ENCODE measurements around the gene COBL.

COBL gene

DNA sequence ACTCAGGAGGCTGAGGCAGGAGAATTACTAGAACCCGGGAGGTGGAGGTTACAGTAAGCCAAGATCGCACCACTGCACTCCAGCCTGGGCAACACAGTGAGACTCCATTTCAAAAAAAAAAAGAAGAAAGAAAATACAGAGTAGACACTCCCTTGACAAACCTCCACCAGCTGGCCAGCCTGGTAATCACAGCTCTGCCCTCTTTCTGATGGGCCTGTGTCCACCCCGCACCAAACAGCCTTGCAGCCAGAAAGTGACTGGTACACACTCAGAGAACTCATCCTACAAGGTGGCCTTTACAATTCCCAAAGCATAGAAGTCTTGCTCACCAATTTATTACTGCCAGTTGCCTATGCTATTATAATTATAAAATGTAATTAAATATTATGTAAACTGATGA lies 66.6 kb downstream of the COBL start:
- TF ChIP-seq, protein P1, sequence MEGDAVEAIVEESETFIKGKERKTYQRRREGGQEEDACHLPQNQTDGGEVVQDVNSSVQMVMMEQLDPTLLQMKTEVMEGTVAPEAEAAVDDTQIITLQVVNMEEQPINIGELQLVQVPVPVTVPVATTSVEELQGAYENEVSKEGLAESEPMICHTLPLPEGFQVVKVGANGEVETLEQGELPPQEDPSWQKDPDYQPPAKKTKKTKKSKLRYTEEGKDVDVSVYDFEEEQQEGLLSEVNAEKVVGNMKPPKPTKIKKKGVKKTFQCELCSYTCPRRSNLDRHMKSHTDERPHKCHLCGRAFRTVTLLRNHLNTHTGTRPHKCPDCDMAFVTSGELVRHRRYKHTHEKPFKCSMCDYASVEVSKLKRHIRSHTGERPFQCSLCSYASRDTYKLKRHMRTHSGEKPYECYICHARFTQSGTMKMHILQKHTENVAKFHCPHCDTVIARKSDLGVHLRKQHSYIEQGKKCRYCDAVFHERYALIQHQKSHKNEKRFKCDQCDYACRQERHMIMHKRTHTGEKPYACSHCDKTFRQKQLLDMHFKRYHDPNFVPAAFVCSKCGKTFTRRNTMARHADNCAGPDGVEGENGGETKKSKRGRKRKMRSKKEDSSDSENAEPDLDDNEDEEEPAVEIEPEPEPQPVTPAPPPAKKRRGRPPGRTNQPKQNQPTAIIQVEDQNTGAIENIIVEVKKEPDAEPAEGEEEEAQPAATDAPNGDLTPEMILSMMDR (IDR thresholded peaks at IDR 0.05; ENCODE audit: low read length, missing control alignments): no peak
- H3K4me3 ChIP-seq (replicated peaks; ENCODE audit: low read depth, low read length): no peak overlapping the region
- no peak for DNase-seq (ENCODE audit: low read depth)

DNA sequence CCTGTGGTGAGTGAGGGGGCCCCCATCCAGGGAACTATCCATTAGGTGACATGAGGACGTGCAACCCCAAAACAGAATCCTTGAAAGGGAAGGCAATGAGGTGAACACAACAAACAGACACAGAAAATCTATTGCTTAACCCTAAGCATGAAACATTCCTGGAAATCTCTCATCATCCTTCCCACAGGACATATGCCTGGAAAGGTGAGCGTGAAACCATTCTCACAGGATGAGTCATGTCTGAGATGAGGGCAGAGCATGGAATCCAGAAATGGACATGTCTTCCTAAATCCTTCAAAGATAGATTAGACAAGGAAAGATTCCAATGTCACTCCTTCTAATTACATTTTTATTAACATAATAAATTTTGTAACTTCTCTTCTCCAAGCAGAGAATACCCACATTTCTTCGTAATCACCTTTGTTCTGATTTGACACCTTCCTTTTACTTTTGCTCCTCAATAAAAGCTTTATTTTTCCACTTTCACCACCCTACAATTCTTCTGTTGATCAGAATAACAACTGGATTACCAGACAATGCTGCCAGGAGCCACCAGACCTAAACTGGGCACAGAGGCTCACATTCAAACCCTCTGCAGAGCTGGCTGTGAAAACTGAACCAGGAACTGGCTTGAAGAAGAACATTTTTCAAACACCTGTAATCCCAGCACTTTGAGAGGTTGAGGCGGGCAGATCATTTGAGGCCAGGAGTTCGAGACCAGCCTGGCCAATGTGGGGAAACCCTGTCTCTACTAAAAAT lies 67.2 kb downstream of the COBL start:
- H3K4me3 ChIP-seq (replicated peaks; ENCODE audit: low read depth, low read length): no peak overlapping the region

DNA sequence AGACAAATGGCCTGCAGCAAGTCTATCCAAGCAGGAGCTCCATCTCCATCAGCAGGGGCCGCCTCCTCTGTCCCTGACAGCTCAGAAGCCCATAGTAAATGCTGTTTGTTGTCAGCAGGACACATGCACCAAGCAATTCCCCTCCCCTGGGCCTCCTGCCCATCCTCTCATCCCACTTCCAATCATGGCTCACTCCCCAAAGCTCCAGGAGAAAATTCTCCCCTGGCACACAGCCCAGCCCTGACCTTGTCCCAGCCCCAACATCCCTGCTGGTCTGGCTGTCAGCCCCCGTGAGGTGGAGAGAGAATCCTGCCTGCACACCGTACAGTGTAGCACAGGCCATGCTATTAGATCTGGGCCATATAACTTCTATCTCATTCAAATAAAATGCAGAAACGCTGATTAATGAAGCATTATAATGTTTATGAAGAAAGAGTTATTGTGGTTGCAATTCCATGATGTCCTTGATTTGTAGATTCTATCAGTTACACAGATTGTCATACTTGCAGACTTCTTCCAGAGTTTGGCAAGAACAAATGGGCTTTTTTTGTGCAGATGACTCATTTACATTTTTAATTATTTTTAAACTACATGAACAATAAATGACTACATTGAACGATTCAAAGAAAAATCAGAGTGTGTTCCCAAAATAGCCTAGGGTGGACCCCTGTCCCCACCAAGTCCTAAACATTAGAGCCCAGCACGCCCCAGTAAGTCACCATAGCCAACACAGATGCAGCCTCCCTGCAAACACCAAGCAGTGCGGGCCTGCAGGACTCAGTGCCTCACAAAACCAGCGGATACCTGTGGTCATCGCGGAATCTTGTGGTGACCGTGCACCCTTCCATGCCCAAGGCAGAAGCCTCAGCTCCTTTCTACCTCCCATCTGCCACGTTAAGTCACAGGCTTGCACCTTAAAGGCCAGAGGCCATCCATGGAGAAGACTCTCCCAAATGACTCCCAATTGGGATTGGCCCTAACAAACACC lies 70.1 kb downstream of the COBL start:
- H3K4me3 ChIP-seq (replicated peaks; ENCODE audit: low read depth, low read length): no peak overlapping the region
- TF ChIP-seq, protein P1 (IDR thresholded peaks at IDR 0.05; ENCODE audit: low read length, missing control alignments): no peak
- no peak for DNase-seq (ENCODE audit: low read depth)

More for the DNA sequence above, 67.2 kb downstream of the COBL start:
- DNase-seq (ENCODE audit: low read depth): no peak
- TF ChIP-seq, protein P1 (IDR thresholded peaks at IDR 0.05; ENCODE audit: low read length, missing control alignments): no peak

DNA sequence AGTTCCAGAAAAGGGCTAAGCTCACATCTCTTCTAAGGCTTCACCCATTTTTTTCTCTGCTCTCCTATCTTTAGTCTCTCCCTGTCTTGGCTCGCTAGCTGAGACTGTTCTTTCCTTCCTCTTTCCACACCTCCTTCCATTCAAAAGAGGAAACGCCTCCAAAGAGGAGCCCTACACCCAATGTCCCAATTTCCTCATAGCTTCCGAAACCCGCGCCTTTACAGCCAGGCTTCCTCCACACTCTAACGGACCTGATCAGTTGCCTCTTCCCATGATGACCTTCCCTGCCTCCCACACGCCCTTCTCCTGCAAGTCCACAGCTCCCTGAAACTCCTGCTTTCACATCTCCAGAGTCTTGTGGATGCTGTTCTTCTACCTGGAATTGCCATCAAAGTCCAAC lies 71.7 kb downstream of the COBL start:
- TF ChIP-seq, protein P1 (IDR thresholded peaks at IDR 0.05; ENCODE audit: low read length, missing control alignments): no peak
- DNase-seq (ENCODE audit: low read depth): no peak
- no peak overlapping the region for H3K4me3 ChIP-seq (replicated peaks; ENCODE audit: low read depth, low read length)

DNA sequence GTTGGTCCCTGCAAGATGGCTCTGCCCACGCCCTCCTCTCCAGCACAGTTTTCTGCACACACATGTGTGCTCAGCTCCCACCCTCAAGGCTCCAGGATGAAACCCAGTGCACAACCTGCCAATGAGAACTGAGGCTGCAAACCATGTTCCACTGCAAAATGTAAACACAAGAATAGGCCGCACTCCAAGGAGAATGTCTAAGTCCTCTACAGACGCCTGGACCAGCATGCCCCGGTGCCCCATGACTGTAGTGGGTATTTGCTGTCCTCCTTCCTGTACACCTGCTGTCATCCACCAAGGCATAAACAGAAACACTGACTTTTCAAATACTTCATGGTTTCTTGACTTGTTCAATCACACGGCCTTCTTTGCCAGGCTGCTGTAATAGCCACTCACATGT lies 72.6 kb downstream of the COBL start:
- no peak overlapping the region for H3K4me3 ChIP-seq (replicated peaks; ENCODE audit: low read depth, low read length)
- TF ChIP-seq, protein P1 (IDR thresholded peaks at IDR 0.05; ENCODE audit: low read length, missing control alignments): no peak
- DNase-seq (ENCODE audit: low read depth): no peak

DNA sequence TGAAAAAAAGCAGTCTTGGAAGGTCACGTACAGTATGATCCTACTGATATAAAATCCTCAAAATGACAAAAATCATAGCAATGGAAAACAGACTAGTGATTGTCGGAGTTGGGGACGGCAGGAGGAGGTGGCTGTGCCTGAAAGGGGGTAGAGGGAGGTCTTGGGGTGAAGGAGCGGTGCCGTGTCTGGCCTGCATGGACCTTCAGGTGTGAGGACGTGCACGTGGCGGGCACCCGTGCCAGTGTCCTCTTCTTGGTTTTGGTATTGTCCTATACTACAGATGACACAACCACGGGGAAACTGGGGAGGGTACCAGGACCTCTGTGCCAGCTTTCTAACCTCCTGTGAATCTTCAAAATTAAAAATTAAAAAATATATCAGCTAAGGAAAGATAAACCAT lies 73.0 kb downstream of the COBL start:
- no peak for DNase-seq (ENCODE audit: low read depth)

More for the DNA sequence above, 73.0 kb downstream of the COBL start:
- no peak overlapping the region for H3K4me3 ChIP-seq (replicated peaks; ENCODE audit: low read depth, low read length)
- TF ChIP-seq, protein P1 (IDR thresholded peaks at IDR 0.05; ENCODE audit: low read length, missing control alignments): no peak

All from fibroblast of pulmonary artery (primary cell).